NOMO-1 (cell line): Measurements from ENCODE around the gene B4GALNT4.
"Not testable (repeated sequence)": the region's sequence is repeated elsewhere in the genome, so short reads cannot be mapped to it uniquely, and the experiment has no call there.

ENCODE experiments used
- DNase-seq, 2 experiments: peaks; one replicate each; lab custom pipeline; 2025; ENCODE audit not compliant: unreplicated experiment in 2 of 2; lab: John Stamatoyannopoulos, UW

Gene B4GALNT4

GRCh38 chr11:405954-406795, 36.9 kb downstream of the B4GALNT4 start:
- no peak for DNase-seq

GRCh38 chr11:406796-407650, 37.7 kb downstream of the B4GALNT4 start:
- peak; percentile 88 to 89 for DNase-seq

- DNase-seq: no peak
These were observed 38.4 kb downstream of the B4GALNT4 start for GRCh38 chr11:407651-408123.

- no peak for DNase-seq
These were observed 39.1 kb downstream of the B4GALNT4 start for GRCh38 chr11:408154-409007.

GRCh38 chr11:409008-409599, 39.8 kb downstream of the B4GALNT4 start:
- DNase-seq: no peak

GRCh38 chr11:409600-410483, 40.5 kb downstream of the B4GALNT4 start:
- DNase-seq: no peak

GRCh38 chr11:410711-411110, 41.4 kb downstream of the B4GALNT4 start:
- not testable (repeated sequence) for DNase-seq

- not testable (repeated sequence) for DNase-seq
These were observed 42.2 kb downstream of the B4GALNT4 start for GRCh38 chr11:411520-411919.

- DNase-seq: no peak
These were observed 43.4 kb downstream of the B4GALNT4 start for GRCh38 chr11:412641-413119.

- no peak for DNase-seq
These were observed 44.1 kb downstream of the B4GALNT4 start for GRCh38 chr11:413120-414081.

GRCh38 chr11:414318-414857, 45.1 kb downstream of the B4GALNT4 start:
- DNase-seq: no peak

- no peak for DNase-seq
These were observed 46.3 kb downstream of the B4GALNT4 start for GRCh38 chr11:415640-416041.

- DNase-seq: no peak
These were observed 46.9 kb downstream of the B4GALNT4 start for GRCh38 chr11:416051-416756.

GRCh38 chr11:416757-417621, 47.7 kb downstream of the B4GALNT4 start:
- peak; percentile 49 to 60 for DNase-seq

- DNase-seq: no peak
These were observed 48.5 kb downstream of the B4GALNT4 start for GRCh38 chr11:417652-418342.
